NCI-H1105 (cell line): ENCODE measurements around the gene GALNT11.
"Not testable (repeated sequence)": the region's sequence is repeated elsewhere in the genome, so short reads cannot be mapped to it uniquely, and the experiment has no call there.

Experiments
- DNase-seq: peaks from one replicate; lab custom pipeline; 2025; lab: John Stamatoyannopoulos, UW

The GALNT11 gene

GRCh38 chr7:152027491-152028365, 2.3 kb downstream of the GALNT11 start:
- DNase-seq: not testable (repeated sequence)

- not testable (repeated sequence) for DNase-seq
These were observed 4.6 kb downstream of the GALNT11 start for GRCh38 chr7:152030059-152030458.

GRCh38 chr7:152030639-152031038, 5.2 kb downstream of the GALNT11 start:
- not testable (repeated sequence) for DNase-seq

GRCh38 chr7:152035817-152036216, 10.3 kb downstream of the GALNT11 start:
- no peak for DNase-seq

GRCh38 chr7:152038410-152038809, 12.9 kb downstream of the GALNT11 start:
- not testable (repeated sequence) for DNase-seq

GRCh38 chr7:152043086-152043485, 17.6 kb downstream of the GALNT11 start:
- DNase-seq: not testable (repeated sequence)

GRCh38 chr7:152044909-152045308, 19.4 kb downstream of the GALNT11 start:
- not testable (repeated sequence) for DNase-seq

- no peak for DNase-seq
These were observed 21.1 kb downstream of the GALNT11 start for GRCh38 chr7:152046531-152046930.

GRCh38 chr7:152048051-152048450, 22.6 kb downstream of the GALNT11 start:
- DNase-seq: no peak

GRCh38 chr7:152050547-152050971, 25.1 kb downstream of the GALNT11 start:
- DNase-seq: no peak

GRCh38 chr7:152051968-152052367, 26.5 kb downstream of the GALNT11 start:
- no peak for DNase-seq

GRCh38 chr7:152052771-152053170, 27.3 kb downstream of the GALNT11 start:
- no peak for DNase-seq

- no peak for DNase-seq
These were observed 29.1 kb downstream of the GALNT11 start for GRCh38 chr7:152054367-152055230.

- no peak for DNase-seq
These were observed 31.3 kb downstream of the GALNT11 start for GRCh38 chr7:152056621-152057274.

GRCh38 chr7:152059311-152059710, 33.8 kb downstream of the GALNT11 start:
- no peak for DNase-seq

- not testable (repeated sequence) for DNase-seq
These were observed 35.6 kb downstream of the GALNT11 start for GRCh38 chr7:152061086-152061485.

GRCh38 chr7:152063192-152063591, 37.7 kb downstream of the GALNT11 start:
- not testable (repeated sequence) for DNase-seq

GRCh38 chr7:152063821-152064220, 38.3 kb downstream of the GALNT11 start:
- DNase-seq: not testable (repeated sequence)

- DNase-seq: not testable (repeated sequence)
These were observed 40.4 kb downstream of the GALNT11 start for GRCh38 chr7:152065800-152066344.

- no peak for DNase-seq
These were observed 46.9 kb downstream of the GALNT11 start for GRCh38 chr7:152072421-152072820.

GRCh38 chr7:152073352-152073751, 47.9 kb downstream of the GALNT11 start:
- no peak for DNase-seq

- no peak for DNase-seq
These were observed 49.2 kb downstream of the GALNT11 start for GRCh38 chr7:152074673-152075072.
